ENCODE measurements around the gene CALM3.

Gene CALM3

GRCh38 chr19:46564701-46565100, 36.4 kb upstream of the CALM3 start:
- TF ChIP-seq CTCF (IDR thresholded peaks at IDR 0.05) = no peak

GRCh38 chr19:46571495-46571894, 29.6 kb upstream of the CALM3 start:
- H3K4me1 ChIP-seq (ENCODE audit: control insufficient read depth in 1 of 2, insufficient read depth in 1 of 2, low read depth in 1 of 2, low read length in 1 of 2) = no peaks in the 10 kb centered on the region
- TF ChIP-seq CTCF (IDR thresholded peaks at IDR 0.05) = no peak
- no peaks in the 10 kb centered on the region for H3K36me3 ChIP-seq
- H3K4me3 ChIP-seq (ENCODE audit: low read depth in 1 of 2, low read length in 1 of 2) = no peak overlapping the region
- no peaks in the 10 kb centered on the region for H3K9me3 ChIP-seq
- no peaks in the 10 kb centered on the region for H3K27me3 ChIP-seq
- no peak overlapping the region for H3K27ac ChIP-seq

More at GRCh38 chr19:46564701-46565100, 36.4 kb upstream of the CALM3 start:
- no peak overlapping the region for H3K4me3 ChIP-seq (ENCODE audit: low read depth in 1 of 2, low read length in 1 of 2)
- no peak overlapping the region for H3K27ac ChIP-seq
- H3K4me1 ChIP-seq (ENCODE audit: control insufficient read depth in 1 of 2, insufficient read depth in 1 of 2, low read depth in 1 of 2, low read length in 1 of 2) = no peaks in the 10 kb centered on the region
- H3K27me3 ChIP-seq = no peaks in the 10 kb centered on the region
- no peaks in the 10 kb centered on the region for H3K9me3 ChIP-seq
- H3K36me3 ChIP-seq = no peaks in the 10 kb centered on the region

GRCh38 chr19:46573679-46574498, 27.2 kb upstream of the CALM3 start:
- no peaks in the 10 kb centered on the region for H3K9me3 ChIP-seq
- no peak overlapping the region for H3K4me3 ChIP-seq (ENCODE audit: low read depth in 1 of 2, low read length in 1 of 2)
- no peaks in the 10 kb centered on the region for H3K27me3 ChIP-seq
- no peaks in the 10 kb centered on the region for H3K36me3 ChIP-seq
- TF ChIP-seq CTCF (IDR thresholded peaks at IDR 0.05) = no peak
- H3K4me1 ChIP-seq (ENCODE audit: control insufficient read depth in 1 of 2, insufficient read depth in 1 of 2, low read depth in 1 of 2, low read length in 1 of 2) = peaks cover 0 to 5% of the 10 kb centered on the region in 2 experiments
- no peak overlapping the region for H3K27ac ChIP-seq

- no peaks in the 10 kb centered on the region for H3K9me3 ChIP-seq
- no peaks in the 10 kb centered on the region for H3K27me3 ChIP-seq
- H3K27ac ChIP-seq = no peak overlapping the region
- peaks cover 0 to 5% of the 10 kb centered on the region in 2 experiments for H3K4me1 ChIP-seq (ENCODE audit: control insufficient read depth in 1 of 2, insufficient read depth in 1 of 2, low read depth in 1 of 2, low read length in 1 of 2)
- no peak for TF ChIP-seq CTCF (IDR thresholded peaks at IDR 0.05)
- no peak overlapping the region for H3K4me3 ChIP-seq (ENCODE audit: low read depth in 1 of 2, low read length in 1 of 2)
- H3K36me3 ChIP-seq = no peaks in the 10 kb centered on the region
Measured at GRCh38 chr19:46574533-46574932, 26.6 kb upstream of the CALM3 start.

GRCh38 chr19:46578450-46578849, 22.7 kb upstream of the CALM3 start:
- Histone ChIP-seq H3K4me1 (ENCODE audit: control insufficient read depth in 1 of 2, insufficient read depth in 1 of 2, low read depth in 1 of 2, low read length in 1 of 2) (peaks cover 0 to 5% of the 10 kb centered on the region in 2 experiments), H3K36me3 (no peaks in the 10 kb centered on the region), H3K9me3 (no peaks in the 10 kb centered on the region), H3K27me3 (no peaks in the 10 kb centered on the region), H3K4me3 (ENCODE audit: low read depth in 1 of 2, low read length in 1 of 2) (no peak overlapping the region), H3K27ac (no peak overlapping the region)
- TF ChIP-seq CTCF (IDR thresholded peaks at IDR 0.05) = no peak

All from neutrophil (primary cell).